Femur (tissue), 1 donor: Measurements from ENCODE around the gene LRRC53.

Experiments
- DNase-seq: peaks from one replicate; pipeline ENCODE4 v3.0.0-alpha.2; 2017

LRRC53 gene

DNA sequence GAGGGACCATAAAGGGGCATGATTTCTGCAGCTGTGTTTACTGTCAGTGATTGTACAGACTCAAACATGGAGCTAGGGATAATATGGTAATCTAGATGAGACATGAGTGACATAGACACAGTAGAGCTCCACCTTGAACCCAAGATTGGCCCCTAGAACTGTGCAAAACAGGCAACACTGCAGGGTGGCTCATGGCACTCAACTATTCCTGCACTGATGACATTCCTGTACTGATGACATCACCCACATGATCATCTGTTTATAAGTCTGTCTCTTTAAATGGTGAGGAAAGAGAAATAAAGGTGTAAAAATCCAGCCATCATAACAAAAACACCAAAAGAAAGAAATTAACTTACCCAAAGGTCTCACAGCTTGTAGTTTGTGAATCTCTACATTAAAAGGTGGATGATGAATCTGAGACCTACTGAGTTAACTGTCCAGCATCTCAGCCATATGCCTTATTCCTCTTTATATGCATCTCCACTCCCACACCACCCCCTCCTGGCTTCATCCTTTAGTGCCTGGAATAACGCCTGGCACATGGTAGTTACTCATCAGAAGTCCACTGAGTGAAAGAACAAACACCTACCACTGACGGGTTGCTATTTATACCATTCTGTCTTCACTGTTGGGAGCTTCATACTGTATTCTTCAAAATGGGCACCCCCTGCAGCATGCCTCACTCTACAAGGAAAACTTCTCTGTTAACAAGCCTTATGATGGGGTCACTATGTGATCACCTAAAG, at the start of gene LRRC53:
TSS of gene LRRC53 (minus strand) at position 442 of the 746 bp plus-strand sequence. CDS start 29,262 bp downstream, outside the sequence.
- no peak for DNase-seq

DNA sequence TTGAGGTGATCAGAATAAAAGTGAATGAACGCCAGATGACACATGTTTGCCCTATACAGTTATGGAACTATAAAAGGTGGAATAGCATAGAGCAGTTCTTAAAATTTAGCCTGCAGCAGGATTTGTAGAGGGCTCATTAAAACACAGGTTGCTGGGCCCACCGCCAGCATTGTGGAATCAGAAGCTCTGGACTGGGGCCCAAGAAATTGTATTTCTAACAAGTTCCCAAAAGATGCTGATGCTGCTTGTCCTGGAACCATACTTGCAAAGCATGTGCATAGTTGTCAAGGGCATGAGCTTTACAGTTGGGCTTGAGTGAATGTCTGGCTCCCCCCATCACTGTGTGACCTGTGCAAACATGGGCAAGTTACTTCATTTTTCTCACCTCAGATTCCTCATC, 37.5 kb upstream of the LRRC53 start:
- no peak for DNase-seq

GRCh38 chr1:74548961-74549750, 36.7 kb upstream of the LRRC53 start:
- no peak for DNase-seq

DNA sequence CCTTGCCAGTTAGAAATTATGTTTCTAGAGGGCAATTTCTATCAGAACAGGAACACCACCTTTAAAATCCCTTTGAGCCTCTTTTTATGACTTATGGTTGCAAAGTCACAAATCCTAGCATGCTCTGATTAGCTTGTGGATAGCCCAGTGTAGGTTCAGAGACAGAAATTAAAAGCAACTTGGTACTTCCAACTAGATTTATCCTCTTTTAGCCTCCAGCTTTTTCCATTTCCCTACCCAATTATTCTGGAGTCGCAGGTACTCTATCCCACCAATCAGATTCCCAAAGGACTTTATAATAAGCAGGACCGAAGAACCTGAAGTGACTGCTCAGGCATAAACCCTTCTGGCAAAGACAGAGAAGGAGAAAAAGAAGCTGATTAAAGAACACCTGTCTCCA, 33.4 kb upstream of the LRRC53 start:
- no peak for DNase-seq

DNA sequence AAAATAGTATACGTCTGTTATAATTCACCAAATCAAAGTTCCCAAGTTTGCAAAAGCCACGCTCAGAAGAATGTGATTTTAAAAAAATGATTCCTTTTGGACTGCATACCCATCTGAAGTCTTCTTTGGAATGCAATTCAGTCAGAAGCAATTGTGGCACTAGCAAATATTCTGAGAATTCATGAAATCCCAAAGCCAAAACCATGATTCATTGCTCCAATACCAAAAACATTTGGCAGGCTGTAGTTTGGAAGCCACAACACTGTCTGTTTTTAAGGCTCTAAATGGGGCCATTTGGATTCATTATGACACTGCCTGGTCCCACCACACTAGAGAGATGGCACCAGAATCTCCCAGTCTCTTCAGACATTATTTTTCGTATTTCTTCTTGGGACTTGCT, 21.8 kb upstream of the LRRC53 start:
- DNase-seq: no peak

DNA sequence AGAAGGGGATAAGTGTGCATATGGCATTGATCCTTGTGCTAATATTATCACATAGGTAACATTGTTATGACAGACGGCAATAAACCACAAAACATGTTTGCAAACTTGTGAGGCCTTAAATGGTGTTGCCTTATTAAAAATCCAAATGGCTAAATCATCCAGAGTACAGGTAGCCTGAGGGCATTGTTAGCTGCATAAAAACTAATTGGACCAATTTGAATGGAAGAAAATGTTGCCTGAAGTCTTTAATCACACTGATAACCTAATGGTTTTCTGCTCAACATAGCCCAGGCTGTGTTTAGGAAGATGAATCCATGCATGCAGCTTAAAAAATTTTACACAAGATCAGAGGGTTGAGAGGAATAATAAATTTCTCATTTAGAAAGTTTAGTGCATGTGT, 19.4 kb upstream of the LRRC53 start:
- DNase-seq: no peak

DNA sequence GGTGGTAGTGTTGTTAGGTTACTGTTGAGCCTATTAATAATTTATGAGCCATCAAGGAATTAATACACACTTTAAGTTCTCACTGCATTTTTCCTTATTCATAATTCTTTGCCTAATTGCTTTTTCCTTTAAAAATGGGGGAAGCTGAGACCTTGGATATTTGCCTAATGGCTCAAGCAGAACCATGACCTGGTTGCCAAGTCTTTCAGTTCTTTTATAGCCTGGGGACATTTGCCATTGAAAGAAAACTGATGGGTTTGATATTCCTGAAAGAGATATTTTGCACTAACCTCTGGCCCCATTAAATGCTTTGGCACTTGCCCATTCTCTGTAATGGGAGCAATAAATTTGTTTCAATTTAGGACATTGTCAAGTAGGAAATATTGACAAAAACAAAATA, 18.5 kb upstream of the LRRC53 start:
- DNase-seq: no peak

DNA sequence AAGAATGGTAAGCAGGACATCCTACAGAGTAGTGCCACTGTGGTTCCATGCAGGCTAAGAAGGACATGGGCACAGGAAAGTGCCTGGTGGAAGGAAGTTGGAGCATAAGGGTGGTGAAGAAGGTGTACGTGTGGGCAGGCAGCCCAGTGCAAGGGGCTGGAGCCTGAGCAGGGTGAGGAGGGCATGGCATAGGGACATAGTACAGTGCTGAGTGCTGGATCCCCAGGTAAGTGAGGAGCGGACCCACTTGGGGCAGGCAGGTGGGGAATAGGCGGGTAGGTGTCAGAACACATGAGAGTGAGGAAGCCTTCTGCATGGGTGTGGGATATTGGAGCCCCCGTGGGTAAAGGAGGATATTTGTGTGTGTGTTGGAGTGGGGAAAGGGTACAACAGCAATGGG, 15.7 kb upstream of the LRRC53 start:
- DNase-seq: no peak

DNA sequence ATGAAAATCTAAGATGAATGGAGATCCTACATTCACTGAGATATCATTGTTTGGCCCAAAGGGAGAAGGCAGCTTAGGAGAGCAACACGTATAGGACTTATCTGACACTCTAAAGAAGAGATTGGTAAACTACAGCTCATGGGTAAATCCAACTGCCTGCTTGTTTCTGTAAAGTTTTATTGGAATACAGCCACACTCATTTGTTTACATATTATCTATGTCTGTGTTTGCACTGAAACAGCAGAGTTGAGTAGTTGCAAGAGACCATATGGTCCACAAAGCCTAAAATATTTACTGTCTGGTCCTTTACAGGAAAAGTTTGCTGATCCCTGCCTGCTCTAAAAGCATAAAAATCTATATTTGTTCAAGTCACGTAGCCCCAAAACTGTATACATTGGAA, 14.3 kb upstream of the LRRC53 start:
- no peak for DNase-seq

DNA sequence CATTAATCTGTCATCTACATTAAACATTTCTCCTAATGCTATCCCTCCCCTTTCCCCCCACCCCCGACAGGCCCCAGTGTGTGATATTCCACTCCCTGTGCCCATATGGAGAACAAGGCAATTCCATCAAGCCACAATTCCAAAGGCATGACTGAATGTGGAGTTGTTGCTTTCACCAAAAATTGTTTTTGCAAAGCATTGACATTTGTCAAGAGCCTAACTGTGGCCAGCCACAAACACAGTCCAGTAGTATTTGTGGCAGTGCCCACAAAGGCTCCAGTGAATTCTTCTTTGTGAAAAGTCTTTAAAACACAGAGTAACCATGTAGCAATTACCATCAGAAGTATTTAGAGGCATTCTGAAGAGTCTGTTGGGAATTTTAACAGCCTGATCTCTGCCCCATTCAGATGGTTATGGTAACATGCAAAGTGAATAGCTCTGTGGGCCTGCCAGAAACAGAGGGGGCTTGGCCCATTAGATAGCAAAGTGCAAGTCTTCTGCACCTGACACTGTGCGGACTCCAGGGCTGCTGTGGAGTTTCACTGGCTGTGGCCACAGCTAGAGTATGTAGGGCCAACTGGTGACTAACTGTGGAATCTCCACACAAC, 11.6 kb upstream of the LRRC53 start:
- DNase-seq: peak; percentile 25

DNA sequence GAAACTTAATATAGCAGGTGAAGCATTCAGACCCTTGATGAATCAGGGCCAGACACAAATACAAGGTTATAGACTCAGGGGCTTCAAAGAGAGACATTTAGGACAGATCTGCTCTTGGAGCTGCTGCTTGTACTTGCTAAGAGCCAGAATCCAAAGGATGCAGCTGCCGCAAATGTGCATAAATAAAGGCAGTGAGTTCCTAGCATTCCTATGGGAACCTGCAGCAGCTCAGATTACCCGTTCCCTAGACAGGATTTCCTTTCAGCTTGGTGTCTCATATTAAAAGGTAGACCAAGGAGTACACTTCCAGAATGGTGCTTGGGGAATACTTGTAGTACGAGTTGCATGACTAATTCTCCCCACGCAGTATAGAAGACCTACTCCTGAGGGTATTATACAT, 9.7 kb upstream of the LRRC53 start:
- no peak for DNase-seq

- no peak for DNase-seq
Measured at GRCh38 chr1:74517599-74518051, 5.2 kb upstream of the LRRC53 start.

DNA sequence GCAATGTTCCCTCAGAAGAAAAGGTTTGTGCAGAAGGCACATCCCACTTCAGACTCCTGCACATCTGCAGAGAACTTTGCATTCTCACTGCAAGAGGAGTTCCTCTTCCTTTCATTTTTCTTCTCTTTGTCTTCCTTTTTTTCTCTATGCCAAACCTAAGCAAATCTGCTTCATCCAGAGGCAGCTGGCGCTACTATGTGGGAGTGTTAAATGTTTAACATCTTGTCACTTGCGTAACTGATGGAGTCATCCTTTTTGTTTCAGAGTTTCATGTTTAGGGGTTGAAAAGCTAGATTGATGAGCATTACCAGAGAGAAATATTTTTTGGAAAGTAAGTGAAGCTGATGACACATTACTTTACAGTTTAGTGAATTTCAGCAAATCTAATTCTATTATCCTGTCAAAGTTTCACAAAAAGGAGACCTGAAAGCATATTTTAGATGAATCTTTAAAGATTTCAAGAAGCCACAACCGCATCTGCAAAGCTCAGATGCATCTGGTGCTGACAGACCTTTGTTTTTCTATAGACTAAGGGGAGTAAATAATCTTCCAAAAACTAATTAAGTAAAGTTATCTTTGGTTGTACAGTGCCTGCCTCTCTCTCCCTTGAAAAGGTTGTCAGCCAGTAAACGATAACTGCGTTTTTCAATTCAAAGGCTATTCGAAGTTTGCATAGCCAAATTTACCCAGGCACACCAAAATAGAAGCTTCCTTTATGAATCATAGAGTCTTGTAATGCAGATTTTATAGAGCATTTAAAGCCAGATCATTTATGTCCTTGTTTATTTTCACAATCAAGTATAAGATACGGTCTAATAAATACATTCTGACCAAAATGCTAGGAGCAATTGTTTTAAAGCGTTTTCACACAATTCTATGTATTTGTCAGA, 1.2 kb upstream of the LRRC53 start:
- no peak for DNase-seq

DNA sequence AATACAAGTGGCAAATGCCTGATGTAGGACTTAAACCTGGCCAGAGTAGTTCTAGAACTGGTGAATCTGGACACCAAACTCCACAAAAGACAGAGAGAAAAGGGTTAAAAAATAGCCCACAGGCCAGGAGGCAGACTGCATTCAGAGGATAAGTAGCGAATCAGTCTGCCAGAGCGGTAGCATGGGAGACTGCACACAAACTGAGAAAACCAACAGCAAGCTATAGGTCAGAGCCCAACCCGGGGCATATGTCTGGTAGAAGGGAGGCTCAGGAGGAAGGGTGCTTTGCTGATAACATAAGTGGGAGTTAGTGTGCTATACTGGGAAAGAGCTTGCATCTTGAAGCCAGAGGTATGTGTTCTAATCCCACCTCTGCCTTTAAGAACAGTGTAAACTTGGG, 4.0 kb downstream of the LRRC53 start:
- no peak for DNase-seq

GRCh38 chr1:74505928-74506710, 6.3 kb downstream of the LRRC53 start:
- DNase-seq: no peak

GRCh38 chr1:74504933-74505512, 7.4 kb downstream of the LRRC53 start:
- no peak for DNase-seq

DNA sequence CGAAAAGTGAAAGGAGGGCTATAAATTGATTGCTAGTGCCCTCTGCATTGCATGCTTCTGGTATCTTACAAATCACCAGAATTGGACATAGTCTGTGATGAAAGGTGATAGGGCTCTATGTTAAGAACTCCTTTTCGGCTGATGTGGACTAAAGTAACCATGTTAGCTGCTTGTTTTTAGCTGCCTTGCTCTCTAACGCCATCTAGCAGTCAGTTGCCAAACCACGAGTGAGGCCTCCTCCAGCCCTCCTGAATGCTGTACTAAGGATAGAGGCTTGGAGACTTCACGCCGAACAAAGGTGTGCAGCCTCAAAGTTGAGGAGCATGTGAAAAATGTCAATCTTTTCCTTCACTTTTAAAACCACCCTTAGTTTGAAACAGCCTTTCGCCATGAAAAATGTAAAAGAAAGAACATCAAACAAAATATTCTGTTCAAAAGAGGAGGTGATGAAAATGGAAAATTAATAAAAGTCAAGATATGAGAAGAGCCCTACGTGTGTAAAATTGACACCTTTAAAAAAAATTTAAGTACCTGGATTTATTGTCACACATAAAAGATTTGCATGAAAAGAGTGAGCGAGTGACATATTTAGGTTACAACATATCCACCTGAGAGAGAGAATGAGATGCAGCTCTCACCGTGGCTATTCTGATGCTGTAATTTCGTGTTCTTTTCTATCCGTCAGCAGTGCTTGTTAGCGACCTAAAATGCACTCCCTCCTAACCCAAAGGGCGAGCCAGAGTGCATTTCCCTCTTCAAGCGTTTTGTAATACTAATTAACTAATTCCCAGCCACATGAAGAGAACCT, 8.1 kb downstream of the LRRC53 start:
- DNase-seq: peak; percentile 46

GRCh38 chr1:74502858-74503257, 9.6 kb downstream of the LRRC53 start:
- DNase-seq: no peak

- DNase-seq: no peak
Measured at GRCh38 chr1:74502432-74502831, 10.0 kb downstream of the LRRC53 start.

DNA sequence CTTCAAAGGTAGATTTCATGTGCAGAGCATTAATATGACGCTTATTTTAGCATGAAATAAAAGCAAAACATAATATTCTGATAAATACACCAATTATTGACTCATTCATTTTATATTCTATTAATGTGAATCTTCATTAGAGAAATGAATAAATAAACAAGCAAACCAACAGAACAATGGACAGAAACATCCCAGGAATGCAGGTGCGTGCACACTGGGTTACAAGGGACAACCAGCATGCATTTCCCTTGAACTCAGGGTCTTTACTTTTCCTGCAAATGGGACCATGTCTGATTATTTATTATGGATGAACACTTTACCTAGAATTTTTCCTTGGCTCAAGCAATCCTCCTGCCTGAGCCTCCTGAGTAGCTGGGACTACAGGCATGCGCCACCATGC, 13.5 kb downstream of the LRRC53 start:
- no peak for DNase-seq

- no peak for DNase-seq
Measured at GRCh38 chr1:74496669-74497068, 15.7 kb downstream of the LRRC53 start.
